ENCODE results near the gene ADGRB3.

GRCh38 chr6:69308584-69308983, 673.5 kb downstream of the ADGRB3 start:
- TF ChIP-seq CTCF (IDR thresholded peaks at IDR 0.05) (no peak), EZH2 (IDR thresholded peaks at IDR 0.05; ENCODE audit: borderline replicate concordance, insufficient read depth, low read depth, low read length, poor library complexity, severe bottlenecking) (no peak)
